G401 (cell line): ENCODE measurements around the gene NR1H4. TPM values are rescaled to one million over a fixed set of nuclear protein-coding genes. Genes with fewer than 3 reads are reported as not detected.
"Not testable (repeated sequence)": the region's sequence is repeated elsewhere in the genome, so short reads cannot be mapped to it uniquely, and the experiment has no call there.

ENCODE experiments used
- DNase-seq: peaks from one replicate; pipeline ENCODE4 v3.0.0-alpha.2; 2015; ENCODE audit warnings: low spot score
- in situ Hi-C: cut with HindIII; loops from 2 replicates; pipeline ENCODE4 v1.10.0; 2016; ENCODE audit warnings: low sequenced_read_pairs, mixed read lengths
- total RNA-seq: library from RNA; depleted of rRNA; stranded (reverse); fragments of >200 nt; shearing (Covaris generic); gene quantifications from 2 replicates; pipeline ENCODE4 v1.2.3, GENCODE V29; 2014; rRNA removed

Gene NR1H4
- not detected in 2 replicates for total RNA-seq

- DNase-seq: no peak
- in situ Hi-C loops: no loop called here
Measured at GRCh38 chr12:100473716-100474150, at the start of gene NR1H4. Gene NR1H4 (plus strand): TSS chr12:100473866. CDS start chr12:100493324, 19,458 bp downstream.

DNA sequence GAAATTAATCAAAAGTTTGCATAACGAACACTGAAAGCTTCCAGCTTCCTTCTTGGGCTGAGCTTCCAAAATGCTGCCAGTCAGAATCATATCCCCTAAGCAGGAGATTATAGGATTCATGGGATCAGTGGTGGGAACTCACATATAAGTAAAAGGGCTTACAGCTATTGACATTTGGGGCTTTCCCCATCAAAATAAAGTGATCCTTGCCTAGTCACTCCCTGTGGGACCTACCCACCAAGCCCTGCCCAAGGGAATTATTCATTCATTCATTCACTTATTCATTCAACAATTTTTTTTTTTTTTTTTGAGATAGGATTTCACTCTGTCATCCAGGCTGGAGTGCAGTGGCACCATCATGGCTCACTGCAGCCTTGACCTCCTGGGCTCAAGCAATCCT is 47.5 kb upstream of the NR1H4 start:
- in situ Hi-C loops: no loop called here

GRCh38 chr12:100427078-100427477 is 46.6 kb upstream of the NR1H4 start:
- in situ Hi-C loops: no loop called here
- DNase-seq: no peak

More for the DNA sequence above, 47.5 kb upstream of the NR1H4 start:
- no peak for DNase-seq

DNA sequence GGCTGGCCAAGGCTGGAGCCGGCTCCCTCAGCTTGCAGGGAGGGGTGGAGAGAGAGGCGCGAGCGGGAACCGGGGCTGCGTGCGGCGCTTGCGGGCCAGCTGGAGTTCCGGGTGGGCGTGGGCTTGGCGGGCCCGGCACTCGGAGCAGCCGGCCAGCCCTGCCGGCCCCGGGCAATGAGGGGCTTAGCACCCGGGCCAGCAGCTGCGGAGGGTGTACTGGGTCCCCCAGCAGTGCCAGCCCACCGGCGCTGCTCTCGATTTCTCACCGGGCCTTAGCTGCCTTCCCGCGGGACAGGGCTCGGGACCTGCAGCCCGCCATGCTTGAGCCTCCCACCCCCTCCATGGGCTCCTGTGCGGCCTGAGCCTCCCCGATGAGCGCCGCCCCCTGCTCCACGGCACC is 43.4 kb upstream of the NR1H4 start:
- DNase-seq, in situ Hi-C loops: not testable (repeated sequence)

DNA sequence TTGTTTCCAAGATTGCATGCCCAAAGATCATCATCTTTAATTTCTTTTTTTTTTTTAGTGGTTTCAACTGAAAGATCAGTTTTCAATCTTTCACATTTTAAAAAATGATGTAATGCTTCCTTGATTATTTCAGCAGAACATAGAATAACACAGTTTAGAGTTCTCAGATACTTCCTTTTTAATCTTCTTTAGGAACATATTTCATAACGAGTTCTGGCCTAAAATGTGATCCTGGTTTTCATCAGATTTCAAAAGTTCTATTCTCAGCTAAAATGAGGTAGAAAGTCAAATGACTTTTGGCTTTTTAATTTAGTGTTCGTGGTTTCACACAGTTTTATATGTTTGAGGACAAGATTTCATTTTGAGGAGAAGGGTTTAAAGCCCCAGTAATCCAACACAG is 40.0 kb upstream of the NR1H4 start:
- no peak for DNase-seq
- in situ Hi-C loops: no loop called here

DNA sequence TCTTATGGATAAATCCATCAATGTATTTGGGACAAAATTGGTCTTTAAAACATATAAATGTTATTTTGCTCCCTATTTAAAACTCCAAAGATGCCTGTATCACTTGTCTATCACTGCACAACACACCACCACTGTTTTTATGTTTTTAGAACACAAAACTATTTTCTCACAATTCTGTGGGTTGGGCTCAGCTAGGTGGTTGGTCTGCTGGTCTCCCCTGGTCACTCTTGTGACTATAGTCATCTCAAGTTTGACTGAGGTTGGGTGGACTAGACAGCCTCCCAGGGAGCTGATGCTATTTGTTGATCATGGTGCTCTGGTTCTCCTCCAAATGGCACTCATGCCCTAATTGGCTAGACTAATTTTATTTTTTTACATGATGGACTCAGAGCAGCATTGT is 39.5 kb upstream of the NR1H4 start:
- in situ Hi-C loops: no loop called here
- DNase-seq: no peak

GRCh38 chr12:100435957-100436356 is 37.7 kb upstream of the NR1H4 start:
- in situ Hi-C loops: no loop called here
- no peak for DNase-seq

- in situ Hi-C loops: no loop called here
- no peak for DNase-seq
Measured at GRCh38 chr12:100437038-100437841, 36.4 kb upstream of the NR1H4 start.

DNA sequence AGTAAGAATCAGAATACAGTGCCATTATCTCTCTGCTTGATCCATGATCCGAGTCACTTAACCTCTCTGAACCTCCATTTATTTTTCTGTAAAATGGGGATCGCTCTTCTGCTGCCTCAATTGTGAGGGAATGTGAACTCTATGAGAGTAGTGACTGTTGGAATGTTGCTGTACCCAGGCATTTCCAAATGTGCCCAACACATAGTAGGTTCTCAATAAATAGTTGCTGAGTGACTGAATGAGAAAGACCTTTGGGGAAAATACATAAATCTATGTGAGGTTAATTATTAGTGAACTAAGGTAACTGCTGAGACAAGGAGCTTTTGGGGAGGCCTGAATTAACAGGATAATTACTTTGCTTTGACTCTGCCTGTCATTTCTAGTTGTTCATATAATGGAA is 33.9 kb upstream of the NR1H4 start:
- no peak for DNase-seq
- in situ Hi-C loops: no loop called here

DNA sequence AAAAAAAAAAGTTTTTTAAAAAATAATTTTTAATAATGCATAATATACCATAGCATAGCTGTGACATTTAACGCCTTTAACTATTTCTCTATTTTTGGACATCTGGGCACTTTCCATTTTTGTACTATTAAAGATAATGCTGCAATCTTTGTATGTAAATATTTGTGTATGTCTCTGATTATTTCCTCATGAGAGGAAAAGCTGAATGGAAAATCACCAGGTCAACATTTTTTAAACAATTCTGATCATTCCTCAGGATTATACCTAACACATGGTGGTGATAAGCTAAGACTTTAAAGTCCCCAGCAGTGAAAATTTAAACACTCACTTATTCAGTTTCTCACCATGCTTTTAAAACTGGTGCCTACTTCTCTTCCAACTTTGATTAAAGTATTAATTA is 31.3 kb upstream of the NR1H4 start:
- in situ Hi-C loops: no loop called here
- DNase-seq: no peak

- in situ Hi-C loops: no loop called here
- no peak for DNase-seq
Measured at GRCh38 chr12:100443434-100443833, 30.2 kb upstream of the NR1H4 start.

DNA sequence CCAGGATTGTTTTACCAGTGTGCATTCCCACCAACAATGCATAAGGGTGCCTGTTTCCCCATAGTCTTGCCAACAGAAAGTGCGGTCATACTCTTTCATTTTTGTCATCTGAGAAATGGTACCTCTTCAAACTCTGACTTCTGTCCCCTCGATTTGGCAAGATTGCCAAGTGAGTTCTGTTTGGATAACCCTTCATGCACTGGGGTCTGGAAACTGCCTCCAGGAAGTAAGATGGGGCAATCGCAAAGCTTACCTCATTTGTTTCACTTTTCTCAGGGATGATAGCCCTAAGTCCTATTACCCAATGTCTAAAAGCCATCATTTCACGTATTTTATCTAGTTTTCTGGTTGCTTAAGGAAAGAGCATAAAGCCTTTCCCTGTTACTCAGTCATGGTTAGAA is 28.6 kb upstream of the NR1H4 start:
- DNase-seq: no peak
- in situ Hi-C loops: no loop called here

- DNase-seq: no peak
- in situ Hi-C loops: no loop called here
Measured at GRCh38 chr12:100447381-100447780, 26.3 kb upstream of the NR1H4 start.

- in situ Hi-C loops: no loop called here
- DNase-seq: no peak
Measured at GRCh38 chr12:100448656-100449055, 25.0 kb upstream of the NR1H4 start.

DNA sequence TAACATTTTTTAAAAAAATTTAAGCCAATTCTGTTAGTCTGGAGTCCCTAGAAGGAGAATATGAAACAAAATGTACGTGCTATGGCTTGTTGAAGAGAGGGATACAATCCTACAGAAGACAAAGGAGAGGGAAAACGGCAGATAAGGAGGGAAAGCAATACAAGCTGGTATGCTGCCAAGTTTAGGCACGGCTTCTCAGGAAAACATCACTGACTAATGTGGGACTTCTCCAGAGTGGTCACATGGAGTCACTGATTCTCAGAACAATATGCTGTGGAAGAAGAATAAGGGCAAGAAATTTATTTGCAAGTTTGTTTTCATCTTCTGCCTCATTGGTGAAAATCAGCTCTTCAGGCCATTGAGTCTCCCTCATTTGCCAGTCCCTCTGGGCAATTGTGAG is 22.9 kb upstream of the NR1H4 start:
- DNase-seq: no peak
- in situ Hi-C loops: no loop called here

- no peak for DNase-seq
- in situ Hi-C loops: no loop called here
Measured at GRCh38 chr12:100453951-100454350, 19.7 kb upstream of the NR1H4 start.

- in situ Hi-C loops: no loop called here
- DNase-seq: no peak
Measured at GRCh38 chr12:100455896-100456295, 17.8 kb upstream of the NR1H4 start.

- no peak for DNase-seq
- in situ Hi-C loops: no loop called here
Measured at GRCh38 chr12:100458191-100458590, 15.5 kb upstream of the NR1H4 start.

DNA sequence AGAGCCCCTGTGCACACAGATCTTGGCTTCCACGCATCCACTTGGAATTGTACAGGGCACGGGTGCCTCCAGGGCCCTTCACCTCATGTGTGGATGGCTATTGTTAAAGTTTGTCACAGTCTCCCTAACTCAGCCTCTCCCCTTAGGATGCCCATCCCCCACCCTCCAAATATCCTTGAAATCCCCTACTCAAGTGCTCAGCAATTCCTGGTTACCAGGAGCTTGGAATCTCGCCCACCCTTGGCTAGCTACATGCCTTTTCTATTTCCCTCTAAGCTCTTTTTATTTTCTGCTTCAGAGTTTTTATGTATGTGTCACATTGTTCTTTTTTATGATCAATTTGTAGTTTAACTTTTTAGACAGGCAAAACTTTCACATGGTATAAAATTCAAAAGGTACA is 13.0 kb upstream of the NR1H4 start:
- in situ Hi-C loops: no loop called here
- no peak for DNase-seq

- in situ Hi-C loops: no loop called here
- DNase-seq: no peak
Measured at GRCh38 chr12:100461330-100461973, 12.2 kb upstream of the NR1H4 start.

GRCh38 chr12:100463661-100464060 is 10.0 kb upstream of the NR1H4 start:
- DNase-seq: no peak
- in situ Hi-C loops: no loop called here
